Measurements from ENCODE around the gene BICD2. TPM values are rescaled to one million over a fixed set of nuclear protein-coding genes. Genes with fewer than 3 reads are reported as not detected.

The BICD2 gene
- polyA plus RNA-seq, 1 donor from 2014 or later, result 22.4 TPM

GRCh38 chr9:92807757-92808725, 43.4 kb upstream of the BICD2 start:
- Histone ChIP-seq H3K36me3 (ENCODE audit: insufficient read depth, low read length) (no peaks in the 10 kb centered on the region), H2AFZ (ENCODE audit: low read depth, low read length) (no peak overlapping the region), H3F3A (ENCODE audit: insufficient read depth, low read length, poor library complexity, severe bottlenecking) (no peaks in the 10 kb centered on the region), H4K20me1 (ENCODE audit: insufficient read depth) (no peaks in the 10 kb centered on the region), H3K4me2 (ENCODE audit: low read length) (no peak overlapping the region), H3K4me3 (ENCODE audit: low read length) (peak overlapping the region; percentile 71), H3K79me2 (replicated peaks; ENCODE audit: insufficient read depth, low read length) (no peaks in the 10 kb centered on the region), H3K27me3 (ENCODE audit: insufficient read depth, low read depth, low read length) (peaks cover 84% of the 10 kb centered on the region), H3K9me2 (ENCODE audit: insufficient read depth, low read length) (no peaks in the 10 kb centered on the region), H3K9me3 (ENCODE audit: low read length) (no peaks in the 10 kb centered on the region), H3K27ac (ENCODE audit: low read length) (no peak overlapping the region), H3K9ac (ENCODE audit: low read length) (no peak overlapping the region)
- no peak for TF ChIP-seq REST (IDR thresholded peaks at IDR 0.05; ENCODE audit: borderline replicate concordance)
- peak; percentile 44 for TF ChIP-seq EZH2 (IDR thresholded peaks at IDR 0.05; ENCODE audit: borderline replicate concordance, insufficient read depth, low read length, poor library complexity, severe bottlenecking)
- no peak for TF ChIP-seq MXI1 (conservative IDR thresholded peaks at IDR 0.05; ENCODE audit: poor library complexity, severe bottlenecking)

GRCh38 chr9:92807031-92807756, 42.6 kb upstream of the BICD2 start:
- H3K9me3 ChIP-seq (ENCODE audit: low read length), result no peaks in the 10 kb centered on the region
- peaks cover 76% of the 10 kb centered on the region for H3K27me3 ChIP-seq (ENCODE audit: insufficient read depth, low read depth, low read length)
- no peaks in the 10 kb centered on the region for H3K36me3 ChIP-seq (ENCODE audit: insufficient read depth, low read length)
- no peak overlapping the region for H3K4me2 ChIP-seq (ENCODE audit: low read length)
- no peaks in the 10 kb centered on the region for H4K20me1 ChIP-seq (ENCODE audit: insufficient read depth)
- TF ChIP-seq EZH2 (IDR thresholded peaks at IDR 0.05; ENCODE audit: borderline replicate concordance, insufficient read depth, low read length, poor library complexity, severe bottlenecking), result no peak
- no peak for TF ChIP-seq REST (IDR thresholded peaks at IDR 0.05; ENCODE audit: borderline replicate concordance)
- no peak for TF ChIP-seq POLR2AphosphoS5 (IDR thresholded peaks at IDR 0.05)
- no peak for TF ChIP-seq EP300 (conservative IDR thresholded peaks at IDR 0.05; ENCODE audit: poor library complexity, severe bottlenecking)
- no peak for TF ChIP-seq CTCF (IDR thresholded peaks at IDR 0.05; ENCODE audit: poor library complexity, severe bottlenecking)
- no peak for TF ChIP-seq MXI1 (conservative IDR thresholded peaks at IDR 0.05; ENCODE audit: poor library complexity, severe bottlenecking)
- no peak for TF ChIP-seq TAF1 (IDR thresholded peaks at IDR 0.05; ENCODE audit: low read depth)
- no peak for TF ChIP-seq SMC3 (conservative IDR thresholded peaks at IDR 0.05; ENCODE audit: poor library complexity)
- no peak for TF ChIP-seq RAD21 (conservative IDR thresholded peaks at IDR 0.05)
- H2AFZ ChIP-seq (ENCODE audit: low read depth, low read length), result no peak overlapping the region
- H3K79me2 ChIP-seq (replicated peaks; ENCODE audit: insufficient read depth, low read length), result no peaks in the 10 kb centered on the region
- H3K9me2 ChIP-seq (ENCODE audit: insufficient read depth, low read length), result no peaks in the 10 kb centered on the region
- H3K27ac ChIP-seq (ENCODE audit: low read length), result no peak overlapping the region
- H3K9ac ChIP-seq (ENCODE audit: low read length), result no peak overlapping the region
- no peaks in the 10 kb centered on the region for H3F3A ChIP-seq (ENCODE audit: insufficient read depth, low read length, poor library complexity, severe bottlenecking)
- H3K4me3 ChIP-seq (ENCODE audit: low read length), result no peak overlapping the region

Measured in neural cell (in vitro differentiated cells).